K562 (cell line): ENCODE measurements around the gene PDHB. TPM values are rescaled to one million over a fixed set of nuclear protein-coding genes. Genes with fewer than 3 reads are reported as not detected.

Experiments
- BDP1 ChIP-seq: IDR thresholded peaks from 3 replicates; pipeline ENCODE4 v1.6.1; 2011; ENCODE audit not compliant: insufficient read length, insufficient read depth
- JUND ChIP-seq, 2 experiments: IDR thresholded peaks; 2 replicates in 1 of 2; 3 replicates in 1 of 2; pipeline ENCODE4 v1.6.1; 2011; ENCODE audit warnings: borderline replicate concordance in 2 of 2, low read depth in 2 of 2, low read length in 2 of 2, improper control_type of control experiment in 1 of 2, missing biosample characterization in 1 of 2, missing genetic modification characterization in 1 of 2, missing genetic modification reagents in 1 of 2
- MED1 ChIP-seq: sonication (generic); formaldehyde crosslinking; IDR thresholded peaks from 2 replicates; pipeline ENCODE4 v1.8.1; 2023; ENCODE audit warnings: missing genetic modification reagents, borderline replicate concordance
- NR4A1 ChIP-seq, 2 experiments: fragments of 250-450 bp in 1 of 2; fragments of 450-650 bp in 1 of 2; sonication (Bioruptor Pico) in 1 of 2; IDR thresholded peaks; 2 replicates each; pipeline versions ENCODE4 v1.4.0 to v1.6.1; 2016 to 2020; ENCODE audit warnings: mild to moderate bottlenecking in 2 of 2, missing compliant biosample characterization in 1 of 2, missing genetic modification characterization in 1 of 2, moderate library complexity in 1 of 2
- U2AF2 ChIP-seq: fragments of 200-400 bp; formaldehyde crosslinking; optimal IDR thresholded peaks from 2 replicates; pipeline ENCODE3; 2017; ENCODE audit warnings: low read depth, mild to moderate bottlenecking, low read length
- ZNF408 ChIP-seq: fragments of 250-450 bp; sonication (Bioruptor Pico); IDR thresholded peaks from 2 replicates; pipeline ENCODE4 v1.4.0; 2020; ENCODE audit warnings: low read depth, mild to moderate bottlenecking, moderate library complexity
- polyA plus RNA-seq, 8 experiments: library from polyadenylated mRNA; depleted of rRNA in 4 of 8; stranded (reverse) in 5 of 8; unstranded in 3 of 8; fragments of >200 nt; fragmentation: Nextera tagmentation in 2 of 8; fragmentation: Illumina TruSeq in 1 of 8; extraction: Ambion mirVana in 2 of 8; extraction: Trizol in 1 of 8; gene quantifications; 2 replicates each; pipeline versions ENCODE4 v1.2.1 to v1.2.3, GENCODE V29; 2011 to 2014; ENCODE audit warnings: inconsistent platforms in 1 of 8, missing spikeins in 1 of 8
- total RNA-seq, 7 experiments: library from RNA; depleted of rRNA in 6 of 7; stranded (reverse); fragments of >200 nt in 6 of 7; fragmentation: Illumina TruSeq in 2 of 7; extraction: Trizol in 2 of 7; gene quantifications; 2 replicates each; pipeline versions ENCODE4 v1.2.1 to v1.2.3, GENCODE V29; 2011 to 2021; ENCODE audit warnings: low replicate concordance in 1 of 7
- TF ChIP-seq, protein P1 (sequence below): fragments of 250-450 bp; sonication (Bioruptor Pico); IDR thresholded peaks from 2 replicates; pipeline ENCODE4 v1.4.0; 2020
- TF ChIP-seq, protein P2 (sequence below): fragments of 450-650 bp; IDR thresholded peaks from 2 replicates; pipeline ENCODE4 v1.6.1; 2016; ENCODE audit warnings: missing biosample characterization, missing genetic modification characterization
- TF ChIP-seq, protein P3 (sequence below), 2 experiments: fragments of 450-650 bp; IDR thresholded peaks; 2 replicates each; pipeline ENCODE4 v1.6.1; 2016; ENCODE audit warnings: mild to moderate bottlenecking in 2 of 2, borderline replicate concordance in 1 of 2, low read depth in 1 of 2, moderate library complexity in 1 of 2

Gene PDHB
- total and polyA plus RNA-seq, 9 of the 15 experiments (the other 6 are each of a cell fraction or from before 2014, with no cell fraction given), result 51.2 to 178 (median 85.2) TPM

DNA sequence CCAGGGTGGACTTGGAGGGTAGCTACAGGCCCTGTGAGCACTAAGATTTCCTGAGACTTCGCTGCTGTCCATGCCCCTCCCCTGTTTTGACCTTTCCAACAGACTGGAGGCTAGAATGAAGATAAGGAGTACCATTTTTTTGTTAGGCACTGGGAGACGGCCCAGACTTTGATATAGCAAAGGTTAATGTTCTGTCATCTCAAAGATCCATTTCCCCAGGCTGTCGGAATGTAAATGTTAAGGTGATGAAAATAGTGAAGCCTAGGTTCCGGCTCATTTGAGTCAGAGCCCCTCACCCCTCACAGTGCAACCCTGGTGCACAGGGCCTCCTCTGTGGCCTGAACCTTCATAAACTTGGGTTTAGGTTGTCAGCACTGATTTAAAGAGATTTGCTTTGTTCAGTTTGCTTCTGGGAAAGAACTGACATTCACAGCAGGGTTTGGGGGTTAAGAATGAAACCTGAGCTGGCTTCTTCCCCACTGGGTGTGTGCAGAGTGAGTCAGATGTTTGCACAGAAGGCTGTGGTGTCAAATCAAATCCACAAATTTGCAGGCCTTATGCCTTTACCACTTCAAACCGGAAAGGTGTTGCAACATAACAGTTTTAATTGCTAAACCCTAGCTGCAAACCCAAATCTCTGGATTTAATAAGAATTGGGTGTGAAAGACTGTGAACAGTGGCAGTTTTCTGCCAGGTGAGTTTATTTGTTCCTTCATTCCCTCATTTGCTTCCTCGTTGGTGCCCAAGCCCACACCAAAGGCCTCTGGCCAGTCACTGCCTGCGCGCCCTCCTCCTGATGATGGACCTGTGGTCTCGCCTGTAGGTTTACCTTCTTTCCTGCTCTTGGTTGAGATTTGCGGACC is 37.6 kb upstream of the PDHB start (continued):
- TF ChIP-seq, protein P1, sequence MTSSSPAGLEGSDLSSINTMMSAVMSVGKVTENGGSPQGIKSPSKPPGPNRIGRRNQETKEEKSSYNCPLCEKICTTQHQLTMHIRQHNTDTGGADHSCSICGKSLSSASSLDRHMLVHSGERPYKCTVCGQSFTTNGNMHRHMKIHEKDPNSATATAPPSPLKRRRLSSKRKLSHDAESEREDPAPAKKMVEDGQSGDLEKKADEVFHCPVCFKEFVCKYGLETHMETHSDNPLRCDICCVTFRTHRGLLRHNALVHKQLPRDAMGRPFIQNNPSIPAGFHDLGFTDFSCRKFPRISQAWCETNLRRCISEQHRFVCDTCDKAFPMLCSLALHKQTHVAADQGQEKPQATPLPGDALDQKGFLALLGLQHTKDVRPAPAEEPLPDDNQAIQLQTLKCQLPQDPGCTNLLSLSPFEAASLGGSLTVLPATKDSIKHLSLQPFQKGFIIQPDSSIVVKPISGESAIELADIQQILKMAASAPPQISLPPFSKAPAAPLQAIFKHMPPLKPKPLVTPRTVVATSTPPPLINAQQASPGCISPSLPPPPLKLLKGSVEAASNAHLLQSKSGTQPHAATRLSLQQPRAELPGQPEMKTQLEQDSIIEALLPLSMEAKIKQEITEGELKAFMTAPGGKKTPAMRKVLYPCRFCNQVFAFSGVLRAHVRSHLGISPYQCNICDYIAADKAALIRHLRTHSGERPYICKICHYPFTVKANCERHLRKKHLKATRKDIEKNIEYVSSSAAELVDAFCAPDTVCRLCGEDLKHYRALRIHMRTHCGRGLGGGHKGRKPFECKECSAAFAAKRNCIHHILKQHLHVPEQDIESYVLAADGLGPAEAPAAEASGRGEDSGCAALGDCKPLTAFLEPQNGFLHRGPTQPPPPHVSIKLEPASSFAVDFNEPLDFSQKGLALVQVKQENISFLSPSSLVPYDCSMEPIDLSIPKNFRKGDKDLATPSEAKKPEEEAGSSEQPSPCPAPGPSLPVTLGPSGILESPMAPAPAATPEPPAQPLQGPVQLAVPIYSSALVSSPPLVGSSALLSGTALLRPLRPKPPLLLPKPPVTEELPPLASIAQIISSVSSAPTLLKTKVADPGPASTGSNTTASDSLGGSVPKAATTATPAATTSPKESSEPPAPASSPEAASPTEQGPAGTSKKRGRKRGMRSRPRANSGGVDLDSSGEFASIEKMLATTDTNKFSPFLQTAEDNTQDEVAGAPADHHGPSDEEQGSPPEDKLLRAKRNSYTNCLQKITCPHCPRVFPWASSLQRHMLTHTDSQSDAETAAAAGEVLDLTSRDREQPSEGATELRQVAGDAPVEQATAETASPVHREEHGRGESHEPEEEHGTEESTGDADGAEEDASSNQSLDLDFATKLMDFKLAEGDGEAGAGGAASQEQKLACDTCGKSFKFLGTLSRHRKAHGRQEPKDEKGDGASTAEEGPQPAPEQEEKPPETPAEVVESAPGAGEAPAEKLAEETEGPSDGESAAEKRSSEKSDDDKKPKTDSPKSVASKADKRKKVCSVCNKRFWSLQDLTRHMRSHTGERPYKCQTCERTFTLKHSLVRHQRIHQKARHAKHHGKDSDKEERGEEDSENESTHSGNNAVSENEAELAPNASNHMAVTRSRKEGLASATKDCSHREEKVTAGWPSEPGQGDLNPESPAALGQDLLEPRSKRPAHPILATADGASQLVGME (CRISPR knock-in tag), result no peak
- no peak for TF ChIP-seq ZNF408 (CRISPR knock-in tag)
- TF ChIP-seq NR4A1 (CRISPR knock-in tag; IDR thresholded peaks at IDR 0.05), result no peak
- TF ChIP-seq NR4A1 (tag; IDR thresholded peaks at IDR 0.05), result no peak
- TF ChIP-seq, protein P2, sequence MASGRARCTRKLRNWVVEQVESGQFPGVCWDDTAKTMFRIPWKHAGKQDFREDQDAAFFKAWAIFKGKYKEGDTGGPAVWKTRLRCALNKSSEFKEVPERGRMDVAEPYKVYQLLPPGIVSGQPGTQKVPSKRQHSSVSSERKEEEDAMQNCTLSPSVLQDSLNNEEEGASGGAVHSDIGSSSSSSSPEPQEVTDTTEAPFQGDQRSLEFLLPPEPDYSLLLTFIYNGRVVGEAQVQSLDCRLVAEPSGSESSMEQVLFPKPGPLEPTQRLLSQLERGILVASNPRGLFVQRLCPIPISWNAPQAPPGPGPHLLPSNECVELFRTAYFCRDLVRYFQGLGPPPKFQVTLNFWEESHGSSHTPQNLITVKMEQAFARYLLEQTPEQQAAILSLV (tag), result 0 out of 2 replicates have a peak, but pooled peaks have one; percentile 22
- TF ChIP-seq JUND (IDR thresholded peaks at IDR 0.05; ENCODE audit: borderline replicate concordance, low read depth, low read length), result peak; percentile 91
- TF ChIP-seq JUND (tag; IDR thresholded peaks at IDR 0.05; ENCODE audit: borderline replicate concordance, low read depth, low read length), result peak; percentile 92; the same call in 2 of the 3 replicates
- TF ChIP-seq BDP1, result no peak
- TF ChIP-seq, protein P3, sequence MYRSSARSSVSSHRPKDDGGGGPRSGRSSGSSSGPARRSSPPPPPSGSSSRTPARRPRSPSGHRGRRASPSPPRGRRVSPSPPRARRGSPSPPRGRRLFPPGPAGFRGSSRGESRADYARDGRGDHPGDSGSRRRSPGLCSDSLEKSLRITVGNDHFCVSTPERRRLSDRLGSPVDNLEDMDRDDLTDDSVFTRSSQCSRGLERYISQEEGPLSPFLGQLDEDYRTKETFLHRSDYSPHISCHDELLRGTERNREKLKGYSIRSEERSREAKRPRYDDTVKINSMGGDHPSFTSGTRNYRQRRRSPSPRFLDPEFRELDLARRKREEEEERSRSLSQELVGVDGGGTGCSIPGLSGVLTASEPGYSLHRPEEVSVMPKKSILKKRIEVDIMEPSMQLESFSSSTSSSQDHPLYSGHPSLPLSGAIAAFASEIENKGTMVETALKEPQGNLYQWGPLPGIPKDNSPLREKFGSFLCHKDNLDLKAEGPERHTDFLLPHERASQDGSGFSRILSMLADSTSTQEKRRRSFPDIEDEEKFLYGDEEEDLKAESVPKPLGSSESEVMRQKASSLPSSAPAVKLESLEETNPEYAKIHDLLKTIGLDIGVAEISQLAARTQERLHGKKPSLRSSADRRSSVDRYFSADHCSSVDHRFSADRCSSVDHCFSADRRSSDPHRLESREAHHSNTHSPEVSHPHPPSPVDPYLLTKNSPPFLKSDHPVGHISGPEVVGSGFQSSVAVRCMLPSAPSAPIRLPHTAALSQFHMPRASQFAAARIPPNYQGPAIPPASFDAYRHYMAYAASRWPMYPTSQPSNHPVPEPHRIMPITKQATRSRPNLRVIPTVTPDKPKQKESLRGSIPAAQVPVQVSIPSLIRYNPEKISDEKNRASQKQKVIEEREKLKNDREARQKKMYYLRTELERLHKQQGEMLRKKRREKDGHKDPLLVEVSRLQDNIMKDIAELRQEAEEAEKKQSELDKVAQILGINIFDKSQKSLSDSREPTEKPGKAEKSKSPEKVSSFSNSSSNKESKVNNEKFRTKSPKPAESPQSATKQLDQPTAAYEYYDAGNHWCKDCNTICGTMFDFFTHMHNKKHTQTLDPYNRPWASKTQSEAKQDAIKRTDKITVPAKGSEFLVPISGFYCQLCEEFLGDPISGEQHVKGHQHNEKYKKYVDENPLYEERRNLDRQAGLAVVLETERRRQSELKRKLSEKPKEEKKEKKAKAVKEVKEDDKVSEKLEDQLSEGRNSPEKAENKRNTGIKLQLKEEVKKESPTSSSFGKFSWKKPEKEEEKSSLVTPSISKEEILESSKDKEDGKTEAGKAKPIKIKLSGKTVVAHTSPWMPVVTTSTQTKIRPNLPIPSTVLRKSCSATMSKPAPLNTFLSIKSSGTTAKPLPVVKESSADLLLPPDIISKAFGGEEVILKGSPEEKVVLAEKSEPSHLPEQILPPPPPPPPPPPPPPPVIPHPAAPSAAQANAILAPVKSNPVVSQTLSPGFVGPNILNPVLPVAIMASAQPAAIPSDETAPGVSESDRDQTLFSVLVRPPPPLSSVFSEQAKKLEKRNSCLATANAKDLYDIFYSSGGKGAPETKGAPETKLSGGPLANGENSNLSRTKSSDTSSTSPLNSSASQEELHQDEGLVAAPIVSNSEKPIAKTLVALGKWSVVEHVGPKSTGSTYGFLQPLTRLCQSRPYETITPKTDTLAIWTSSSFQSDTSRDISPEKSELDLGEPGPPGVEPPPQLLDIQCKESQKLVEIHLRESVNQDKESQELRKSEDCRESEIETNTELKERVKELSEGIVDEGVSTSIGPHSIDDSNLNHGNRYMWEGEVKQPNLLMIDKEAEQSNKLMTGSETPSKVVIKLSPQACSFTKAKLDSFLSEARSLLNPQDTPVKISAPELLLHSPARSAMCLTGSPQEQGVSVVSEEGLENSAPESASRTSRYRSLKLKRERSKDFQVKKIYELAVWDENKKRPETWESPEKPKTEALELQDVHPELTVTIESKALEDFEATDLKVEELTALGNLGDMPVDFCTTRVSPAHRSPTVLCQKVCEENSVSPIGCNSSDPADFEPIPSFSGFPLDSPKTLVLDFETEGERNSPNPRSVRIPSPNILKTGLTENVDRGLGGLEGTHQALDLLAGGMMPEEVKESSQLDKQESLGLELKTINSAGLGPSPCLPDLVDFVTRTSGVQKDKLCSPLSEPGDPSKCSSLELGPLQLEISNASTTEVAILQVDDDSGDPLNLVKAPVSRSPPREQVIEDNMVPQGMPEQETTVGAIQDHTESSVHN (IDR thresholded peaks at IDR 0.05; ENCODE audit: borderline replicate concordance in 1 of 2, low read depth in 1 of 2), result no peak
- no peak for TF ChIP-seq MED1 (CRISPR knock-in tag)
- no peak for TF ChIP-seq U2AF2
